Activated T-helper 1 cell treated with anti-CD3 and anti-CD28 coated beads, Interleukin-2, amount 50 U/mL, for 16 hours (primary cell): ENCODE data around the gene CNDP2.
"Not testable (repeated sequence)": the region's sequence is repeated elsewhere in the genome, so short reads cannot be mapped to it uniquely, and the experiment has no call there.

Experiments used
- DNase-seq, 2 donors: peaks; one replicate each; pipeline ENCODE4 v3.0.0-alpha.2; 2020; ENCODE audit warnings: low read depth in 1 of 2, low spot score in 1 of 2

CNDP2 gene

GRCh38 chr18:74517236-74517630 is 21.1 kb downstream of the CNDP2 start:
- DNase-seq: no peak

- no peak for DNase-seq
Measured at GRCh38 chr18:74518456-74519295, 22.5 kb downstream of the CNDP2 start.

- no peak for DNase-seq
Measured at GRCh38 chr18:74519320-74520095, 23.3 kb downstream of the CNDP2 start.

- DNase-seq: no peak
Measured at GRCh38 chr18:74520096-74520833, 24.1 kb downstream of the CNDP2 start.

- no peak for DNase-seq
Measured at GRCh38 chr18:74521068-74521725, 25.0 kb downstream of the CNDP2 start.

- no peak for DNase-seq
Measured at GRCh38 chr18:74522635-74523548, 26.7 kb downstream of the CNDP2 start.

GRCh38 chr18:74524097-74524496 is 27.9 kb downstream of the CNDP2 start:
- DNase-seq: no peak

GRCh38 chr18:74524915-74525314 is 28.8 kb downstream of the CNDP2 start:
- not testable (repeated sequence) for DNase-seq

GRCh38 chr18:74525741-74526140 is 29.6 kb downstream of the CNDP2 start:
- no peak for DNase-seq

GRCh38 chr18:74526488-74526887 is 30.3 kb downstream of the CNDP2 start:
- DNase-seq: no peak

GRCh38 chr18:74528478-74528877 is 32.3 kb downstream of the CNDP2 start:
- DNase-seq: no peak

- no peak for DNase-seq
Measured at GRCh38 chr18:74528913-74529312, 32.8 kb downstream of the CNDP2 start.

GRCh38 chr18:74529378-74529777 is 33.2 kb downstream of the CNDP2 start:
- DNase-seq: no peak

- no peak for DNase-seq
Measured at GRCh38 chr18:74529811-74530583, 33.8 kb downstream of the CNDP2 start.

GRCh38 chr18:74530584-74530862 is 34.4 kb downstream of the CNDP2 start:
- no peak for DNase-seq

- DNase-seq: no peak
Measured at GRCh38 chr18:74531043-74531442, 34.9 kb downstream of the CNDP2 start.

GRCh38 chr18:74532511-74533025 is 36.4 kb downstream of the CNDP2 start:
- no peak for DNase-seq

GRCh38 chr18:74533666-74534065 is 37.5 kb downstream of the CNDP2 start:
- DNase-seq: no peak
